Measurements from ENCODE around the gene TRMT112. TPM values are rescaled to one million over a fixed set of nuclear protein-coding genes. Genes with fewer than 3 reads are reported as not detected.
"Not testable (repeated sequence)": the region's sequence is repeated elsewhere in the genome, so short reads cannot be mapped to it uniquely, and the experiment has no call there.

The TRMT112 gene
- total and polyA plus RNA-seq, 8 donors: 50.8 to 337 (median 160) TPM

- intact Hi-C loops (cut with DNase I; ENCODE audit: low total_unique reads): no loop called here
- H3K4me3 ChIP-seq: no peak overlapping the region
- H3K27me3 ChIP-seq: no peaks in the 10 kb centered on the region
- H3K4me1 ChIP-seq: peaks cover 9 to 39% (median 33%) of the 10 kb centered on the region in 4 donors
- TF ChIP-seq POLR2AphosphoS5 (IDR thresholded peaks at IDR 0.05) (no peak), POLR2A (IDR thresholded peaks at IDR 0.05) (no peak), EP300 (IDR thresholded peaks at IDR 0.05) (no peak)
- TF ChIP-seq, protein P1, sequence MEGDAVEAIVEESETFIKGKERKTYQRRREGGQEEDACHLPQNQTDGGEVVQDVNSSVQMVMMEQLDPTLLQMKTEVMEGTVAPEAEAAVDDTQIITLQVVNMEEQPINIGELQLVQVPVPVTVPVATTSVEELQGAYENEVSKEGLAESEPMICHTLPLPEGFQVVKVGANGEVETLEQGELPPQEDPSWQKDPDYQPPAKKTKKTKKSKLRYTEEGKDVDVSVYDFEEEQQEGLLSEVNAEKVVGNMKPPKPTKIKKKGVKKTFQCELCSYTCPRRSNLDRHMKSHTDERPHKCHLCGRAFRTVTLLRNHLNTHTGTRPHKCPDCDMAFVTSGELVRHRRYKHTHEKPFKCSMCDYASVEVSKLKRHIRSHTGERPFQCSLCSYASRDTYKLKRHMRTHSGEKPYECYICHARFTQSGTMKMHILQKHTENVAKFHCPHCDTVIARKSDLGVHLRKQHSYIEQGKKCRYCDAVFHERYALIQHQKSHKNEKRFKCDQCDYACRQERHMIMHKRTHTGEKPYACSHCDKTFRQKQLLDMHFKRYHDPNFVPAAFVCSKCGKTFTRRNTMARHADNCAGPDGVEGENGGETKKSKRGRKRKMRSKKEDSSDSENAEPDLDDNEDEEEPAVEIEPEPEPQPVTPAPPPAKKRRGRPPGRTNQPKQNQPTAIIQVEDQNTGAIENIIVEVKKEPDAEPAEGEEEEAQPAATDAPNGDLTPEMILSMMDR (IDR thresholded peaks at IDR 0.05): no peak
- no peaks in the 10 kb centered on the region for H3K9me3 ChIP-seq
- peaks cover under 1 to 6% (median 4%) of the 10 kb centered on the region in 4 donors for H3K36me3 ChIP-seq
- no peak overlapping the region for H3K27ac ChIP-seq
- 82 to 90% (median 83%) methylated on average over 3 of the region's 3 CpGs for WGBS, 5 donors
- no peak for DNase-seq
These were observed 10.6 kb upstream of the TRMT112 start for GRCh38 chr11:64327993-64328392.

- Histone ChIP-seq H3K4me1 (peaks cover 6 to 41% (median 36%) of the 10 kb centered on the region in 4 donors), H3K27ac (no peak overlapping the region), H3K4me3 (no peak overlapping the region), H3K27me3 (no peaks in the 10 kb centered on the region), H3K9me3 (no peaks in the 10 kb centered on the region), H3K36me3 (peaks cover 7 to 12% (median 10%) of the 10 kb centered on the region in 4 donors)
- DNase-seq: no peak
- TF ChIP-seq, protein P1 (IDR thresholded peaks at IDR 0.05): no peak
- TF ChIP-seq POLR2AphosphoS5 (IDR thresholded peaks at IDR 0.05): no peak
- no peak for TF ChIP-seq POLR2A (IDR thresholded peaks at IDR 0.05)
- no peak for TF ChIP-seq EP300 (IDR thresholded peaks at IDR 0.05)
- 83 to 93% (median 90%) methylated on average over 2 of the region's 2 CpGs for WGBS, 5 donors
- intact Hi-C loops (cut with DNase I; ENCODE audit: low total_unique reads): no loop called here
These were observed 10.0 kb upstream of the TRMT112 start for GRCh38 chr11:64327375-64327774.

DNA sequence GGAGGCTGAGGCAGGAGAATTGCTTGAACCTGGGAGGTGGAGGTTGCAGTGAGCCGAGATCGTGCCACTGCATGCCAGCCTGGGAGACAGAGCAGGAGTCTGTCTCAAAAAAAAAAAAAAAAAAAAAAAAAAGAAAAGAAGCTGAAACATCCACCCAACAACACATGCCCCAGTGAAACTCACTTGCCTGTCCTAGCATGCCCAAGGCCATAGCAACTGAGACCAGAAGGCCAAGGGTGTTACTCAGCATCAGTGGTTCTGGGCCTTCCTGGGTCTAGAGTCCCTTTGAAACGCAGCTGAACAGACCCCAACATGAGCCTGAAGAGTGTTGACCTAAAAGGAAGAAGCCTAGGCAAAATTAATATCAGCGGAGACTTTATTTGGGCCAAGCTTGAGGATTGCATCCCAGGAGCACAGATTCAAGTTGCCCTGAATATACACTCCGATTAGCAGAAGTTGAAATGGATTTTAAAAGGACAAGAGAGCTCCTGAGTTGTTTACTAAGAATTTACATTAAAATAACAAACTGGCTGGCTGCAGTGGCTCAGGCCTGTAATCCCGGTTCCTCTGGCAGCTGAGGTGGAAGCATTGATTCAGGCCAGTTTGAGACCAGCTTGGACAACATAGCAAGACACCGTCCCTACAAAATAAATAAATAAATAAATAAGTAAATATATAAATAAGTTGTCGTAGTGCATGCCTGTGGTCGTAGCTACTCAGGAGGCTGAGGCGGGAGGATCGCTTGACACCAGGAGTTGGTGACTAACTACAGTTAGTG is 7.5 kb upstream of the TRMT112 start:
- Histone ChIP-seq H3K36me3 (peaks cover 14 to 33% (median 28%) of the 10 kb centered on the region in 4 donors), H3K4me1 (peaks cover 5 to 45% (median 39%) of the 10 kb centered on the region in 4 donors), H3K4me3 (no peak overlapping the region), H3K27me3 (no peaks in the 10 kb centered on the region), H3K9me3 (no peaks in the 10 kb centered on the region), H3K27ac (no peak overlapping the region)
- TF ChIP-seq POLR2AphosphoS5 (IDR thresholded peaks at IDR 0.05) (no peak), EP300 (IDR thresholded peaks at IDR 0.05) (no peak), POLR2A (IDR thresholded peaks at IDR 0.05) (no peak)
- TF ChIP-seq, protein P1 (IDR thresholded peaks at IDR 0.05): no peak
- 71 to 87% (median 79%) methylated on average over 10 to 11 of the region's 11 CpGs for WGBS, 5 donors
- intact Hi-C loops (cut with DNase I; ENCODE audit: low total_unique reads): no loop called here
- no peak for DNase-seq

- Histone ChIP-seq H3K27ac (peak overlapping the region in 1 of 5 donors; percentile 11), H3K4me1 (peaks cover 13 to 45% (median 39%) of the 10 kb centered on the region in 4 donors), H3K36me3 (peaks cover 14 to 33% (median 28%) of the 10 kb centered on the region in 4 donors)
- H3K27me3 ChIP-seq; DNase-seq; H3K4me3 ChIP-seq; intact Hi-C loops (cut with DNase I; ENCODE audit: low total_unique reads); H3K9me3 ChIP-seq: not testable (repeated sequence)
- WGBS, 5 donors: 84 to 96% (median 88%) methylated on average over 4 of the region's 4 CpGs; no CpG with 5 or more reads in 1 of the 5 donors
These were observed 6.6 kb upstream of the TRMT112 start for GRCh38 chr11:64323984-64324383.

- H3K9me3 ChIP-seq: no peaks in the 10 kb centered on the region
- no peak for DNase-seq
- intact Hi-C loops (cut with DNase I; ENCODE audit: low total_unique reads): no loop called here
- no peak overlapping the region for H3K4me3 ChIP-seq
- peaks cover 14 to 33% (median 28%) of the 10 kb centered on the region in 4 donors for H3K36me3 ChIP-seq
- H3K4me1 ChIP-seq: peaks cover 18 to 47% (median 43%) of the 10 kb centered on the region in 4 donors
- 73 to 80% (median 78%) methylated on average over 5 of the region's 5 CpGs for WGBS, 5 donors
- TF ChIP-seq POLR2AphosphoS5 (IDR thresholded peaks at IDR 0.05): no peak
- peak overlapping the region in 1 of 5 donors; percentile 11 for H3K27ac ChIP-seq
- H3K27me3 ChIP-seq: no peaks in the 10 kb centered on the region
These were observed 6.0 kb upstream of the TRMT112 start for GRCh38 chr11:64323373-64323772.

Measured in stomach (tissue), 9 donors.